Measurements from ENCODE around the gene GRIA4.

The GRIA4 gene

GRCh38 chr11:105647780-105648179 lies 37.9 kb downstream of the GRIA4 start:
- TF ChIP-seq JUND (IDR thresholded peaks at IDR 0.05; ENCODE audit: low read depth), result no peak
- in situ Hi-C loops (cut with HindIII; ENCODE audit: low pct_unique_long_range_greater_than_20kb, low sequenced_read_pairs), result no loop called here
- DNase-seq (ENCODE audit: low read depth in 1 of 2, low spot score in 1 of 2), result no peak

GRCh38 chr11:105648762-105649161 lies 38.9 kb downstream of the GRIA4 start:
- no peak for TF ChIP-seq JUND (IDR thresholded peaks at IDR 0.05; ENCODE audit: low read depth)
- in situ Hi-C loops (cut with HindIII; ENCODE audit: low pct_unique_long_range_greater_than_20kb, low sequenced_read_pairs), result no loop called here
- no peak for DNase-seq (ENCODE audit: low read depth in 1 of 2, low spot score in 1 of 2)

GRCh38 chr11:105665281-105665680 lies 55.4 kb downstream of the GRIA4 start:
- TF ChIP-seq JUND (IDR thresholded peaks at IDR 0.05; ENCODE audit: low read depth), result no peak
- no peak for DNase-seq (ENCODE audit: low read depth in 1 of 2, low spot score in 1 of 2)
- in situ Hi-C loops (cut with HindIII; ENCODE audit: low pct_unique_long_range_greater_than_20kb, low sequenced_read_pairs), result no loop called here

- in situ Hi-C loops (cut with HindIII; ENCODE audit: low pct_unique_long_range_greater_than_20kb, low sequenced_read_pairs), result no loop called here
- TF ChIP-seq JUND (IDR thresholded peaks at IDR 0.05; ENCODE audit: low read depth), result no peak
- DNase-seq (ENCODE audit: low read depth in 1 of 2, low spot score in 1 of 2), result no peak
Observed at GRCh38 chr11:105667441-105667840, 57.6 kb downstream of the GRIA4 start.

- DNase-seq (ENCODE audit: low read depth in 1 of 2, low spot score in 1 of 2), result no peak
- TF ChIP-seq JUND (IDR thresholded peaks at IDR 0.05; ENCODE audit: low read depth), result no peak
- in situ Hi-C loops (cut with HindIII; ENCODE audit: low pct_unique_long_range_greater_than_20kb, low sequenced_read_pairs), result no loop called here
Observed at GRCh38 chr11:105670811-105671210, 60.9 kb downstream of the GRIA4 start.

DNA sequence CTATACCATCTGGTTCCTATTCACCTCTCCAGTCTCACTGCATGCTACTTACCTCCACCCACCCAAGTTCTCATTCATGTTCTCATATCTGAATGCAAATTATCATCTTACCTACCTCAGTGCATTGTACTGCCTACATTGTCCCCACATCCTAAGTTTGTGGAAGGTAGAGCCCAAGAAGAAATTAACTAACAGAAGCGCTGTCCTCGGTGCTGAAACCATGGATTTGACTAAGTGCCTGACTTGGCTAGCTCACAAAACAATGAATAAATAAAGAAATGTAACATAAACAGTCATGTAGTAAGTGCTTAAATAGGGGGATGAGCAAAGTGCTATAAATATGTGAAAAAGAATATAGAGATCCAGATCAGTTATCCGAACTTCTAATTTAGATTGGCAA lies 63.2 kb downstream of the GRIA4 start:
- no peak for TF ChIP-seq JUND (IDR thresholded peaks at IDR 0.05; ENCODE audit: low read depth)
- in situ Hi-C loops (cut with HindIII; ENCODE audit: low pct_unique_long_range_greater_than_20kb, low sequenced_read_pairs), result no loop called here
- DNase-seq (ENCODE audit: low read depth in 1 of 2, low spot score in 1 of 2), result peak; percentile 38 to 87

- TF ChIP-seq JUND (IDR thresholded peaks at IDR 0.05; ENCODE audit: low read depth), result no peak
- in situ Hi-C loops (cut with HindIII; ENCODE audit: low pct_unique_long_range_greater_than_20kb, low sequenced_read_pairs), result no loop called here
Observed at GRCh38 chr11:105689631-105690030, 79.8 kb downstream of the GRIA4 start.

DNA sequence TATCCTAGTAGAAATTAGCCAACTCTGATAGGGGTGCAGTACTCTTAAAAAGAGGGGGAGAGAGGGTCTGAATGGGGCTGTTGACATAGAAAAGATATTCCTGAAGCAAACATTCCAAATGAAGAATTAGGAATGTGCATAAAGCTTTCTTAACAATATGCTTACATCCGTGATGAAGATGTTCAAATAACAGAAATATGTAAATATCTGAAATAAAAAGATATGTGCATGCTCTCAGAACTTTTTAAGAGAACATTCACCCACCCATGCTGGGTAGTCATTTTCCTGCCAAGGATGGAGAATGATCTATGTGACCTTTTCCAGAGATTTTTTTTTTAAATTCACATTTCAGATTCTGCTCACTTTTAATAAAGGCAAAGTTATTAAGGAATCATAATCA lies 80.6 kb downstream of the GRIA4 start:
- TF ChIP-seq JUND (IDR thresholded peaks at IDR 0.05; ENCODE audit: low read depth), result no peak
- in situ Hi-C loops (cut with HindIII; ENCODE audit: low pct_unique_long_range_greater_than_20kb, low sequenced_read_pairs), result no loop called here
- DNase-seq (ENCODE audit: low read depth in 1 of 2, low spot score in 1 of 2), result no peak

More at GRCh38 chr11:105689631-105690030, 79.8 kb downstream of the GRIA4 start:
- DNase-seq (ENCODE audit: low read depth in 1 of 2, low spot score in 1 of 2), result no peak

DNA sequence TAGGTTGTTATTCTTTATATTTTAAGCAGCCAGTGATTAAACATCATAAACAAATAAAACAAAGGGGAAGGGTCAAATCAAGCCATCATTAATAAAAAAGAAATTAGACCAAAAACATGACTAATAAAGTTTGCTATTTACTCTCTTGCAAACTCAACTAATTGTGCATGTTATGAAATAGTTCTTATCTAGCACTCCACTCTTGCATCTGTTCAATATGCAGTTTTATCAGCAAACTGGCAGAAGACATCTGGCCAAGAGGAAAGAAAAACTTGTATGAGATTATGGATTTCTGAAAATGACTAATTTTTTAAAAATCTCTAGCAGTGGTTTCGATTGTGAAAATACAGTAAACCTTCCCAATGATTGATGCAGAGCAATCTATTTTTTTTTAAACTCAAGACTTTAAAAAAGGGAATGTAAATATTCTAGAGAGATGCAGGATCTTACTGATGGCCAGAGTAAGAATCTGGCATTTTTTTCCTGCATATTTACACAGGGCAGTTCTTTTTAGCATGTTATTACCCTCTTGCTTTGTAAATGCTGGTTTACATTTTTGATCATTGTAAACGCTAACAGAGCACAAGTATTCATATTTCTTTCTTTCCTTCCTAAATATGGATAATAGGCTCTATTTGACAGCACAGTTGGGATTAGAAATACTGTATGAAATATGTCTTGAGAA lies 83.3 kb downstream of the GRIA4 start:
- TF ChIP-seq JUND (IDR thresholded peaks at IDR 0.05; ENCODE audit: low read depth), result no peak
- DNase-seq (ENCODE audit: low read depth in 1 of 2, low spot score in 1 of 2), result no peak
- in situ Hi-C loops (cut with HindIII; ENCODE audit: low pct_unique_long_range_greater_than_20kb, low sequenced_read_pairs), result no loop called here

DNA sequence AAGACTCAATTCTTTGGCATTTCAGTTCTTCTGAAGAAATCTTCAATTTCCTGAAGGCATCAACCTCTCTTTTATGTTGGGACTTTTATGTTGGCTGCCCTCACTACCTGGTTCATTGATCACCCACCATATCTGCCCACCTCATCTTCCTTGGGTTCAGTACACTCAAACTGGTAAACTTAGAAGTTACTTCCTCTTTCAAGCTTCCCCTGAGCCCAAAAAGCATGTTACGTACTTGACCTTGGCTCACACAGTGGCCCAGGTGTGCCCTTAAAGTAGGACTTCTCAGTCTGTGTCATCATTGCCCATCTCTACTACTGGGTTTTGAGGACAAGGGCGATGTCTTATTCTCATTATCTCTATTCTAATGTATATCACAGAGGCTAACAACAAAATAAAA lies 86.1 kb downstream of the GRIA4 start:
- TF ChIP-seq JUND (IDR thresholded peaks at IDR 0.05; ENCODE audit: low read depth), result no peak
- in situ Hi-C loops (cut with HindIII; ENCODE audit: low pct_unique_long_range_greater_than_20kb, low sequenced_read_pairs), result no loop called here
- DNase-seq (ENCODE audit: low read depth in 1 of 2, low spot score in 1 of 2), result no peak

- no peak for TF ChIP-seq JUND (IDR thresholded peaks at IDR 0.05; ENCODE audit: low read depth)
- no peak for DNase-seq (ENCODE audit: low read depth in 1 of 2, low spot score in 1 of 2)
- in situ Hi-C loops (cut with HindIII; ENCODE audit: low pct_unique_long_range_greater_than_20kb, low sequenced_read_pairs), result no loop called here
Observed at GRCh38 chr11:105697291-105697690, 87.4 kb downstream of the GRIA4 start.

GRCh38 chr11:105699203-105699602 lies 89.3 kb downstream of the GRIA4 start:
- in situ Hi-C loops (cut with HindIII; ENCODE audit: low pct_unique_long_range_greater_than_20kb, low sequenced_read_pairs), result no loop called here
- no peak for TF ChIP-seq JUND (IDR thresholded peaks at IDR 0.05; ENCODE audit: low read depth)
- DNase-seq (ENCODE audit: low read depth in 1 of 2, low spot score in 1 of 2), result no peak

DNA sequence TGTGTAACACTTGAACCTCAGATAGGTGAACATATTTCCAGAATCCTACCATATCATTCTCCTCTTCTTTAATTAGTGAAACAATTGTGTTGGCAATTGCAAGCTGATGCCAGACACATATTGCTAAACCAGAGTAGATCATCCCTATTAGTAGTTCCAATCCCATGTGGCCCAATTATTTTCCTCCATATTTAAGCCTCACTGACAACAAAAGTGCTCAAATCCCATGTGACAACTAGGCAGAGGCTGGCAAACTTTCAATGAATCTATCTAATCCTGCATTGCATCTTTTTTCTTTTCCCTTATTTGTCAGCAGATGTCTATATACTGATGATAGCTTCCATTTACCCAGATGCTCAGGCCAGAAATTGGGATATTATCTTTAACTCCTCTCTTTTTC lies 90.4 kb downstream of the GRIA4 start:
- in situ Hi-C loops (cut with HindIII; ENCODE audit: low pct_unique_long_range_greater_than_20kb, low sequenced_read_pairs), result no loop called here
- TF ChIP-seq JUND (IDR thresholded peaks at IDR 0.05; ENCODE audit: low read depth), result no peak
- DNase-seq (ENCODE audit: low read depth in 1 of 2, low spot score in 1 of 2), result no peak

GRCh38 chr11:105701098-105701497 lies 91.2 kb downstream of the GRIA4 start:
- peak in 1 of 2 experiments; percentile 72 for DNase-seq (ENCODE audit: low read depth in 1 of 2, low spot score in 1 of 2)
- in situ Hi-C loops (cut with HindIII; ENCODE audit: low pct_unique_long_range_greater_than_20kb, low sequenced_read_pairs), result no loop called here
- TF ChIP-seq JUND (IDR thresholded peaks at IDR 0.05; ENCODE audit: low read depth), result no peak

Data from T47D (cell line).